ENCODE results near the gene MRFAP1L1. TPM values are rescaled to one million over a fixed set of nuclear protein-coding genes. Genes with fewer than 3 reads are reported as not detected.

The MRFAP1L1 gene
- total RNA-seq, 1 experiment from 2014 or later: 57.7 TPM

GRCh38 chr4:6672131-6672530 is 37.5 kb downstream of the MRFAP1L1 start:
- Mint-ChIP-seq H3K36me3 (ENCODE audit: insufficient read depth in 1 of 3, low read depth in 3 of 3) (peaks cover 23 to 27% (median 25%) of the 10 kb centered on the region in 3 experiments), H3K27ac (no peak overlapping the region), H3K4me3 (no peak overlapping the region), H3K27me3 (ENCODE audit: low read depth) (peaks cover 26% of the 10 kb centered on the region), H3K9me3 (peaks cover 6% of the 10 kb centered on the region in 2 experiments; a peak in 2 of 5 replicates), H3K4me1 (peaks cover 29 to 33% of the 10 kb centered on the region in 2 experiments)
- DNase-seq: no peak
- Histone ChIP-seq H4K91ac (ENCODE audit: insufficient read length, low read depth, low read length) (no peak overlapping the region), H3K18ac (ENCODE audit: insufficient read length, low read depth, low read length) (no peak overlapping the region), H3K56ac (ENCODE audit: insufficient read length, low read depth, low read length) (no peak overlapping the region), H3K9me3 (ENCODE audit: control insufficient read depth, low read depth, low read length) (no peaks in the 10 kb centered on the region), H3K27ac (ENCODE audit: insufficient read length, low read depth, low read length) (no peak overlapping the region), H2BK120ac (ENCODE audit: low read depth, low read length, poor library complexity, severe bottlenecking) (no peak overlapping the region), H4K8ac (replicated peaks; ENCODE audit: insufficient read length, low read depth, low read length) (no peak overlapping the region), H2BK5ac (ENCODE audit: insufficient read length, low read length) (no peak overlapping the region), H3K23ac (ENCODE audit: insufficient read length, low read depth, low read length) (no peak overlapping the region), H3K4me1 (ENCODE audit: insufficient read depth, low read length) (peaks cover 5% of the 10 kb centered on the region), H3K23me2 (ENCODE audit: insufficient read length, low read depth, low read length, poor library complexity, severe bottlenecking) (peaks cover 5% of the 10 kb centered on the region), H3K4ac (ENCODE audit: low read depth, low read length) (no peak overlapping the region), H2AK5ac (ENCODE audit: insufficient read length, low read length) (no peak overlapping the region), H2BK15ac (ENCODE audit: low read depth, low read length) (no peak overlapping the region), H3K79me1 (ENCODE audit: insufficient read depth, low read depth, low read length, poor library complexity, severe bottlenecking) (peaks cover 6% of the 10 kb centered on the region), H4K5ac (ENCODE audit: insufficient read length, low read depth, low read length) (no peak overlapping the region), H2BK12ac (ENCODE audit: insufficient read length, low read depth, low read length) (no peak overlapping the region), H3K4me2 (ENCODE audit: insufficient read depth, insufficient read length, low read length) (no peak overlapping the region), H3K79me2 (ENCODE audit: insufficient read depth, low read length) (peaks cover 12% of the 10 kb centered on the region; the same call in 1 of the 2 replicates), H2AFZ (ENCODE audit: low read length) (no peak overlapping the region), H3T11ph (ENCODE audit: low read length) (no peak overlapping the region), H3K14ac (ENCODE audit: insufficient read depth, low read length) (no peak overlapping the region), H3K27me3 (ENCODE audit: insufficient read depth, low read length) (no peaks in the 10 kb centered on the region; the same call in 1 of the 2 replicates), H4K20me1 (ENCODE audit: control insufficient read depth, insufficient read depth, insufficient read length) (no peaks in the 10 kb centered on the region), H2BK20ac (ENCODE audit: low read depth, low read length, poor library complexity, severe bottlenecking) (no peak overlapping the region), H3K9ac (ENCODE audit: extremely low read depth, insufficient read length, low read length) (no peak overlapping the region)
- no peak for TF ChIP-seq CTCF (conservative IDR thresholded peaks at IDR 0.05)
- no CpG with 5 or more reads among the region's 19 CpGs for WGBS (ENCODE audit: extremely low coverage, insufficient read length, low lambda C conversion rate)
